HEK293 (cell line): ENCODE measurements around the gene TAS2R42.

ENCODE experiments used
- FEZF1 ChIP-seq: fragments of 450-650 bp; formaldehyde crosslinking; IDR thresholded peaks from 2 replicates; pipeline ENCODE4 v1.5.1; 2016; ENCODE audit warnings: missing biosample characterization, missing genetic modification characterization
- IKZF3 ChIP-seq: fragments of 450-650 bp; IDR thresholded peaks from 2 replicates; pipeline ENCODE4 v1.5.0; 2018; ENCODE audit warnings: missing biosample characterization, mild to moderate bottlenecking, missing genetic modification characterization, moderate library complexity
- KLF16 ChIP-seq: fragments of 450-650 bp; formaldehyde crosslinking; IDR thresholded peaks from 2 replicates; pipeline ENCODE4 v1.5.1; 2017; ENCODE audit warnings: missing biosample characterization, missing genetic modification characterization
- SP2 ChIP-seq: fragments of 450-650 bp; formaldehyde crosslinking; IDR thresholded peaks from 2 replicates; pipeline ENCODE4 v1.5.1; 2016; ENCODE audit warnings: missing biosample characterization, missing genetic modification characterization
- WT1 ChIP-seq: fragments of 450-650 bp; formaldehyde crosslinking; IDR thresholded peaks from 2 replicates; pipeline ENCODE4 v1.5.1; 2016; ENCODE audit warnings: missing biosample characterization, missing genetic modification characterization
- ZBTB10 ChIP-seq: fragments of 450-650 bp; formaldehyde crosslinking; IDR thresholded peaks from 2 replicates; pipeline ENCODE4 v1.5.1; 2016; ENCODE audit warnings: missing biosample characterization, missing genetic modification characterization
- ZBTB17 ChIP-seq: fragments of 450-650 bp; formaldehyde crosslinking; IDR thresholded peaks from 2 replicates; pipeline ENCODE4 v1.5.1; 2016; ENCODE audit warnings: missing biosample characterization, missing genetic modification characterization
- ZBTB44 ChIP-seq: fragments of 450-650 bp; IDR thresholded peaks from 2 replicates; pipeline ENCODE4 v1.5.1; 2018; ENCODE audit warnings: missing biosample characterization, mild to moderate bottlenecking, missing genetic modification characterization
- ZBTB8A ChIP-seq: fragments of 450-650 bp; formaldehyde crosslinking; IDR thresholded peaks from 2 replicates; pipeline ENCODE4 v1.5.1; 2016; ENCODE audit warnings: missing biosample characterization, missing genetic modification characterization
- ZFP69B ChIP-seq: fragments of 450-650 bp; formaldehyde crosslinking; IDR thresholded peaks from 2 replicates; pipeline ENCODE4 v1.5.1; 2016; ENCODE audit warnings: missing biosample characterization, missing genetic modification characterization
- ZNF112 ChIP-seq: fragments of 450-650 bp; formaldehyde crosslinking; IDR thresholded peaks from 2 replicates; pipeline ENCODE4 v1.5.0; 2017; ENCODE audit warnings: missing biosample characterization, missing genetic modification characterization
- ZNF114 ChIP-seq: fragments of 450-650 bp; formaldehyde crosslinking; IDR thresholded peaks from 2 replicates; pipeline ENCODE4 v1.5.0; 2017; ENCODE audit warnings: missing biosample characterization, missing genetic modification characterization
- ZNF174 ChIP-seq: fragments of 450-650 bp; formaldehyde crosslinking; IDR thresholded peaks from 2 replicates; pipeline ENCODE4 v1.5.0; 2017; ENCODE audit warnings: missing biosample characterization, mild to moderate bottlenecking, missing genetic modification characterization
- ZNF175 ChIP-seq: fragments of 450-650 bp; formaldehyde crosslinking; IDR thresholded peaks from 2 replicates; pipeline ENCODE4 v1.5.1; 2016; ENCODE audit warnings: missing biosample characterization, missing genetic modification characterization
- ZNF211 ChIP-seq: fragments of 450-650 bp; formaldehyde crosslinking; IDR thresholded peaks from 2 replicates; pipeline ENCODE4 v1.5.1; 2016; ENCODE audit warnings: low read depth, missing biosample characterization, missing genetic modification characterization
- ZNF341 ChIP-seq: fragments of 450-650 bp; formaldehyde crosslinking; IDR thresholded peaks from 2 replicates; pipeline ENCODE4; 2016; ENCODE audit warnings: low read depth, missing biosample characterization, missing genetic modification characterization
- ZNF394 ChIP-seq: fragments of 450-650 bp; formaldehyde crosslinking; IDR thresholded peaks from 2 replicates; pipeline ENCODE4 v1.5.1; 2016; ENCODE audit warnings: missing biosample characterization, missing genetic modification characterization, mild to moderate bottlenecking, moderate library complexity, borderline replicate concordance
- ZNF404 ChIP-seq: fragments of 450-650 bp; formaldehyde crosslinking; IDR thresholded peaks from 2 replicates; pipeline ENCODE4 v1.5.1; 2017; ENCODE audit warnings: missing biosample characterization, missing genetic modification characterization
- ZNF433 ChIP-seq: fragments of 450-650 bp; formaldehyde crosslinking; IDR thresholded peaks from 2 replicates; pipeline ENCODE4 v1.5.1; 2016; ENCODE audit warnings: missing biosample characterization, missing genetic modification characterization, low read depth
- ZNF580 ChIP-seq: fragments of 450-650 bp; formaldehyde crosslinking; IDR thresholded peaks from 2 replicates; pipeline ENCODE4 v1.5.1; 2016; ENCODE audit warnings: missing biosample characterization, missing genetic modification characterization
- ZNF600 ChIP-seq: fragments of 450-650 bp; formaldehyde crosslinking; IDR thresholded peaks from 2 replicates; pipeline ENCODE4 v1.5.1; 2016; ENCODE audit warnings: missing biosample characterization, missing genetic modification characterization
- ZNF654 ChIP-seq: fragments of 450-650 bp; formaldehyde crosslinking; IDR thresholded peaks from 2 replicates; pipeline ENCODE4 v1.5.1; 2016; ENCODE audit warnings: low read depth, missing biosample characterization, missing genetic modification characterization
- ZNF664 ChIP-seq: fragments of 450-650 bp; formaldehyde crosslinking; IDR thresholded peaks from 2 replicates; pipeline ENCODE4 v1.5.1; 2016; ENCODE audit warnings: missing biosample characterization, missing genetic modification characterization
- ZNF776 ChIP-seq: fragments of 450-650 bp; formaldehyde crosslinking; IDR thresholded peaks from 2 replicates; pipeline ENCODE4 v1.5.0; 2017; ENCODE audit warnings: missing biosample characterization, missing genetic modification characterization, borderline replicate concordance
- ZNF791 ChIP-seq: fragments of 450-650 bp; formaldehyde crosslinking; IDR thresholded peaks from 2 replicates; pipeline ENCODE4 v1.5.1; 2016; ENCODE audit warnings: missing biosample characterization, missing genetic modification characterization
- ZNF843 ChIP-seq: fragments of 450-650 bp; formaldehyde crosslinking; IDR thresholded peaks from 2 replicates; pipeline ENCODE4 v1.5.1; 2016; ENCODE audit warnings: missing biosample characterization, missing genetic modification characterization
- ZSCAN16 ChIP-seq: fragments of 450-650 bp; formaldehyde crosslinking; IDR thresholded peaks from 2 replicates; pipeline ENCODE4 v1.5.1; 2016; ENCODE audit warnings: missing biosample characterization, missing genetic modification characterization
- ZSCAN23 ChIP-seq: fragments of 450-650 bp; formaldehyde crosslinking; IDR thresholded peaks from 2 replicates; pipeline ENCODE4 v1.5.1; 2016; ENCODE audit warnings: missing biosample characterization, missing genetic modification characterization
- ZSCAN5A ChIP-seq: fragments of 450-650 bp; formaldehyde crosslinking; IDR thresholded peaks from 2 replicates; pipeline ENCODE4 v1.5.1; 2016; ENCODE audit warnings: missing biosample characterization, missing genetic modification characterization
- TF ChIP-seq, protein P1 (sequence below): fragments of 450-650 bp; formaldehyde crosslinking; IDR thresholded peaks from 2 replicates; pipeline ENCODE4 v1.5.1; 2016; ENCODE audit warnings: missing biosample characterization, missing genetic modification characterization
- TF ChIP-seq, protein P2 (sequence below): fragments of 450-650 bp; formaldehyde crosslinking; optimal IDR thresholded peaks from 2 replicates; pipeline ENCODE3; 2016; ENCODE audit warnings: missing biosample characterization, mild to moderate bottlenecking, missing genetic modification characterization
- TF ChIP-seq, protein P3 (sequence below): fragments of 450-650 bp; formaldehyde crosslinking; IDR thresholded peaks from 2 replicates; pipeline ENCODE4 v1.5.1; 2017; ENCODE audit warnings: missing biosample characterization, mild to moderate bottlenecking, missing genetic modification characterization, moderate library complexity

The TAS2R42 gene

DNA sequence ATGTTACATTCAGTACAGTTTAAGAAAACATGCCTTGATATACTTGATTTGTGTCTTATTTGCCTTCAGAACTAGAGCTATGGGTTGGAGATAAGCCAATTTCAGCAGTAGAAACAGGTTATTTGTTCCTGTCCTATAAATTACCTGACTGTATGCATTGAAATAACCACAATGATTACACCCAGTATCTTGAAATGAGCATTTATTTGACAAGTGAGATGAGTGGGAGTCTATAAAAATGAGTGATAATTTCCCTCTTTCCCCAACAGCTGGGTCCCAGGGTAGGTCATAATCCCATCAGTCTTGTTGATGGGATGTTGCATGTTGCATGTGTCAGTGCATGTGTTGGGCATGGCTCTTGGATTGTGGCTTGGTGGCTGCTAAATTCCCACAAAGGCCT is 3.7 kb downstream of the TAS2R42 start (continued):
- TF ChIP-seq ZBTB8A (tag by site-specific recombination) = peak; percentile 43; the same call in 1 of the 2 replicates
- TF ChIP-seq ZNF791 (tag by site-specific recombination) = no peak
- TF ChIP-seq ZNF211 (tag by site-specific recombination) = no peak
- no peak for TF ChIP-seq ZNF433 (tag by site-specific recombination)
- no peak for TF ChIP-seq ZNF112
- TF ChIP-seq ZNF580 (tag by site-specific recombination) = peak; percentile 89
- TF ChIP-seq ZNF654 (tag by site-specific recombination) = no peak
- TF ChIP-seq SP2 (tag by site-specific recombination) = no peak
- TF ChIP-seq ZBTB44 (tag by site-specific recombination) = peak; percentile 88
- peak; percentile 96 for TF ChIP-seq FEZF1
- TF ChIP-seq ZNF341 (tag by site-specific recombination) = no peak
- TF ChIP-seq ZNF394 = no peak
- no peak for TF ChIP-seq ZSCAN23 (tag by site-specific recombination)
- TF ChIP-seq ZNF404 (tag by site-specific recombination) = 0 out of 2 replicates have a peak, but pooled peaks have one; percentile 32
- peak; percentile 94 for TF ChIP-seq ZNF776 (tag by site-specific recombination)
- TF ChIP-seq ZSCAN5A = no peak
- TF ChIP-seq, protein P1, sequence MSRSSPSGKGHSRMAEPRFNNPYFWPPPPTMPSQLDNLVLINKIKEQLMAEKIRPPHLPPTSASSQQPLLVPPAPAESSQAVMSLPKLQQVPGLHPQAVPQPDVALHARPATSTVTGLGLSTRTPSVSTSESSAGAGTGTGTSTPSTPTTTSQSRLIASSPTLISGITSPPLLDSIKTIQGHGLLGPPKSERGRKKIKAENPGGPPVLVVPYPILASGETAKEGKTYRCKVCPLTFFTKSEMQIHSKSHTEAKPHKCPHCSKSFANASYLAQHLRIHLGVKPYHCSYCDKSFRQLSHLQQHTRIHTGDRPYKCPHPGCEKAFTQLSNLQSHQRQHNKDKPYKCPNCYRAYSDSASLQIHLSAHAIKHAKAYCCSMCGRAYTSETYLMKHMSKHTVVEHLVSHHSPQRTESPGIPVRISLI (tag by site-specific recombination) = no peak
- TF ChIP-seq ZNF114 (tag by site-specific recombination) = no peak
- TF ChIP-seq ZNF174 = 0 out of 2 replicates have a peak, but pooled peaks have one; percentile 27
- TF ChIP-seq ZSCAN16 (tag by site-specific recombination) = no peak
- no peak for TF ChIP-seq ZBTB17 (tag by site-specific recombination)
- TF ChIP-seq ZFP69B (tag by site-specific recombination) = 0 out of 2 replicates have a peak, but pooled peaks have one; percentile 21
- TF ChIP-seq, protein P2, sequence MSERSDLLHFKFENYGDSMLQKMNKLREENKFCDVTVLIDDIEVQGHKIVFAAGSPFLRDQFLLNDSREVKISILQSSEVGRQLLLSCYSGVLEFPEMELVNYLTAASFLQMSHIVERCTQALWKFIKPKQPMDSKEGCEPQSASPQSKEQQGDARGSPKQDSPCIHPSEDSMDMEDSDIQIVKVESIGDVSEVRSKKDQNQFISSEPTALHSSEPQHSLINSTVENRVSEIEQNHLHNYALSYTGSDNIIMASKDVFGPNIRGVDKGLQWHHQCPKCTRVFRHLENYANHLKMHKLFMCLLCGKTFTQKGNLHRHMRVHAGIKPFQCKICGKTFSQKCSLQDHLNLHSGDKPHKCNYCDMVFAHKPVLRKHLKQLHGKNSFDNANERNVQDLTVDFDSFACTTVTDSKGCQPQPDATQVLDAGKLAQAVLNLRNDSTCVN (tag by site-specific recombination) = no peak
- no peak for TF ChIP-seq ZNF664 (tag by site-specific recombination)
- TF ChIP-seq KLF16 (tag by site-specific recombination) = peak; percentile 86
- peak; percentile 98 for TF ChIP-seq ZNF843 (tag by site-specific recombination)
- no peak for TF ChIP-seq ZNF175 (tag by site-specific recombination)
- no peak for TF ChIP-seq ZNF600 (tag by site-specific recombination)
- peak; percentile 53; the same call in 1 of the 2 replicates for TF ChIP-seq IKZF3 (tag by site-specific recombination)
- no peak for TF ChIP-seq WT1 (tag by site-specific recombination)
- TF ChIP-seq ZBTB10 = no peak
- TF ChIP-seq, protein P3, sequence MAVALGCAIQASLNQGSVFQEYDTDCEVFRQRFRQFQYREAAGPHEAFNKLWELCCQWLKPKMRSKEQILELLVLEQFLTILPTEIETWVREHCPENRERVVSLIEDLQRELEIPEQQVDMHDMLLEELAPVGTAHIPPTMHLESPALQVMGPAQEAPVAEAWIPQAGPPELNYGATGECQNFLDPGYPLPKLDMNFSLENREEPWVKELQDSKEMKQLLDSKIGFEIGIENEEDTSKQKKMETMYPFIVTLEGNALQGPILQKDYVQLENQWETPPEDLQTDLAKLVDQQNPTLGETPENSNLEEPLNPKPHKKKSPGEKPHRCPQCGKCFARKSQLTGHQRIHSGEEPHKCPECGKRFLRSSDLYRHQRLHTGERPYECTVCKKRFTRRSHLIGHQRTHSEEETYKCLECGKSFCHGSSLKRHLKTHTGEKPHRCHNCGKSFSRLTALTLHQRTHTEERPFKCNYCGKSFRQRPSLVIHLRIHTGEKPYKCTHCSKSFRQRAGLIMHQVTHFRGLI (tag by site-specific recombination) = no peak
